PC-9 (cell line): ENCODE results near the gene PTCD2. TPM values are rescaled to one million over a fixed set of nuclear protein-coding genes. Genes with fewer than 3 reads are reported as not detected.

Experiments
- BruUV-seq: library from RNA; stranded (reverse); fragments of 400-500 nt; replicated peaks from 2 replicates; lab custom pipeline; 2021; lab: Mats Ljungman, UMichigan
- CTCF ChIA-PET: fragments of 300-600 bp; sonication (Branson Sonifier 250); formaldehyde crosslinking; loops from one replicate; lab custom pipeline; 2022; ENCODE audit warnings: antibody characterized with exemption; lab: Charles Lee
- POLR2A ChIA-PET: fragments of 300-600 bp; sonication (Branson Sonifier 250); formaldehyde crosslinking; loops from one replicate; lab custom pipeline; 2022; ENCODE audit warnings: antibody characterized with exemption; ENCODE audit not compliant: unreplicated experiment; lab: Charles Lee
- DNase-seq, 2 experiments: peaks; one replicate each; pipeline versions ENCODE4 v3.0.0 to v3.0.0-alpha.2; 2015 to 2022; ENCODE audit warnings: mixed read lengths in 1 of 2
- H2AFZ ChIP-seq: fragments of 200-600 bp; sonication (generic); 2 replicates; pipeline ENCODE4 v1.8.1; 2017; ENCODE audit warnings: antibody characterized with exemption
- H3F3A ChIP-seq: fragments of 200-600 bp; sonication (generic); 2 replicates; pipeline ENCODE4 v1.8.1; 2017; ENCODE audit warnings: antibody characterized with exemption, mild to moderate bottlenecking, low read depth; ENCODE audit not compliant: insufficient read depth
- H3K27ac ChIP-seq: fragments of 200-600 bp; sonication (generic); 2 replicates; pipeline ENCODE4 v1.6.1; 2016; ENCODE audit warnings: mixed run types
- H3K27me3 ChIP-seq: fragments of 200-600 bp; sonication (generic); 2 replicates; pipeline ENCODE4 v1.6.1; 2016; ENCODE audit warnings: low read depth, mixed run types; ENCODE audit not compliant: insufficient read depth
- H3K36me3 ChIP-seq: fragments of 200-600 bp; sonication (generic); 2 replicates; pipeline ENCODE4 v1.6.1; 2016; ENCODE audit warnings: low read depth, mixed run types
- H3K4me1 ChIP-seq: fragments of 200-600 bp; sonication (generic); replicated peaks from 2 replicates; pipeline ENCODE4 v1.6.1; 2016; ENCODE audit warnings: mixed run types; ENCODE audit not compliant: insufficient read depth
- H3K4me2 ChIP-seq: fragments of 200-600 bp; sonication (generic); 2 replicates; pipeline ENCODE4 v1.6.1; 2017; ENCODE audit warnings: mixed run types
- H3K4me3 ChIP-seq: fragments of 200-600 bp; sonication (generic); 2 replicates; pipeline ENCODE4 v1.6.1; 2016; ENCODE audit warnings: mixed run types
- H3K79me2 ChIP-seq: fragments of 200-600 bp; sonication (generic); 2 replicates; pipeline ENCODE4 v1.6.1; 2017; ENCODE audit warnings: low read depth, mixed run types
- H3K9me2 ChIP-seq: fragments of 200-600 bp; sonication (generic); 2 replicates; pipeline ENCODE4 v1.8.1; 2017; ENCODE audit warnings: mild to moderate bottlenecking; ENCODE audit not compliant: insufficient read depth
- H3K9me3 ChIP-seq: fragments of 200-600 bp; sonication (generic); 2 replicates; pipeline ENCODE4 v1.8.1; 2016; ENCODE audit warnings: low read depth; ENCODE audit not compliant: insufficient read depth
- H4K20me1 ChIP-seq: fragments of 200-600 bp; sonication (generic); 2 replicates; pipeline ENCODE4 v1.8.1; 2017; ENCODE audit not compliant: insufficient read depth
- EZH2 ChIP-seq: fragments of 200-600 bp; sonication (generic); IDR thresholded peaks from 2 replicates; pipeline ENCODE4 v1.8.0; 2017; ENCODE audit warnings: antibody characterized with exemption, low read depth
- intact Hi-C: fragments of 100-400 bp; cut with micrococcal nuclease; formaldehyde crosslinking; loops from one replicate; pipeline ENCODE4 v1.10.0; 2022; ENCODE audit not compliant: unreplicated experiment
- total RNA-seq: library from RNA; stranded (reverse); gene quantifications from 2 replicates; pipeline ENCODE4 v1.2.3, GENCODE V29; 2021
- TF ChIP-seq, protein P1 (sequence below): fragments of 200-600 bp; sonication (generic); conservative IDR thresholded peaks from 2 replicates; pipeline ENCODE4 v1.6.1; 2017; ENCODE audit warnings: mixed run types, antibody characterized with exemption, mild to moderate bottlenecking, moderate library complexity

The PTCD2 gene
- total RNA-seq, 1 experiment from 2014 or later, result 15.5 TPM

DNA sequence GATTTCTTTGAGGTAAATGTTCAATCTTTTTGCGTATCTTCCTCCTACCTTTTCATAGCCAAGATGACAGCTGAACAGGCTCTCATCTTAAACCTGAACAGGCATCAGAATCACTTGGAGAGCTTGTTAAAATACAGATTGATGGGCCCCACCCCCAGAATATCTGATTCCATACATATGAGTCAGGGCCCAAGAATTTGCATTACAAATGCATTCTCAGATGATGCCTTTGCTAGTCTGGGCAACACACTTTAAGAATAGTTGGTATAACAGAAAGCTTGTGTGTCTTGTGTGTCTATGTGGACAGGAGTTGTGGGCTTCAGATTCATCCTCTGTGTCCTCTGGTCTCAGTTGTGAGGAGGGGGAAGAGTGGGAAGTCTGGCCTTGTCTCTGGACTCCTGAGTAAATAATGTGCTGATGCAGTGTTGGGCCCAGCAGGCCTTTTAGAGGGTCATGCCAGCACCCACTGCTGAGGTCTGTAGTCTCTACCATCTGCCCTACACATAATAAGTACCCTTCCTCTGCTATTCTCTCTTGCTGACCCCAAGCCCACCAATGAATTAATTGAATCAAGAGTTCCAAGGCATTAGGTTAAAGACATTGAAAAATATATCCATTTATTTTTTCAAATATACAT, 43.1 kb downstream of the PTCD2 start:
- BruUV-seq, result TSS peak; percentile 37
- Histone ChIP-seq H3K4me2 (peak overlapping the region; percentile 6), H3K36me3 (no peaks in the 10 kb centered on the region), H3K9me2 (no peaks in the 10 kb centered on the region), H2AFZ (no peak overlapping the region), H3K9me3 (peaks cover 4% of the 10 kb centered on the region; the same call in 1 of the 2 replicates), H3K27ac (peak overlapping the region; percentile 35; the same call in 1 of the 2 replicates), H3F3A (peaks cover 7% of the 10 kb centered on the region; the same call in 1 of the 2 replicates), H3K4me3 (no peak overlapping the region), H3K79me2 (no peaks in the 10 kb centered on the region), H4K20me1 (no peaks in the 10 kb centered on the region), H3K27me3 (no peaks in the 10 kb centered on the region), H3K4me1 (peaks cover 24% of the 10 kb centered on the region)
- intact Hi-C loops, result loop anchor here (10.0 kb wide), 1 partner anchor 482 kb away; no protein-coding TSS in a partner anchor
- TF ChIP-seq, protein P1, sequence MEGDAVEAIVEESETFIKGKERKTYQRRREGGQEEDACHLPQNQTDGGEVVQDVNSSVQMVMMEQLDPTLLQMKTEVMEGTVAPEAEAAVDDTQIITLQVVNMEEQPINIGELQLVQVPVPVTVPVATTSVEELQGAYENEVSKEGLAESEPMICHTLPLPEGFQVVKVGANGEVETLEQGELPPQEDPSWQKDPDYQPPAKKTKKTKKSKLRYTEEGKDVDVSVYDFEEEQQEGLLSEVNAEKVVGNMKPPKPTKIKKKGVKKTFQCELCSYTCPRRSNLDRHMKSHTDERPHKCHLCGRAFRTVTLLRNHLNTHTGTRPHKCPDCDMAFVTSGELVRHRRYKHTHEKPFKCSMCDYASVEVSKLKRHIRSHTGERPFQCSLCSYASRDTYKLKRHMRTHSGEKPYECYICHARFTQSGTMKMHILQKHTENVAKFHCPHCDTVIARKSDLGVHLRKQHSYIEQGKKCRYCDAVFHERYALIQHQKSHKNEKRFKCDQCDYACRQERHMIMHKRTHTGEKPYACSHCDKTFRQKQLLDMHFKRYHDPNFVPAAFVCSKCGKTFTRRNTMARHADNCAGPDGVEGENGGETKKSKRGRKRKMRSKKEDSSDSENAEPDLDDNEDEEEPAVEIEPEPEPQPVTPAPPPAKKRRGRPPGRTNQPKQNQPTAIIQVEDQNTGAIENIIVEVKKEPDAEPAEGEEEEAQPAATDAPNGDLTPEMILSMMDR, result no peak
- no peak for TF ChIP-seq EZH2
- CTCF ChIA-PET, result no interaction called here
- POLR2A ChIA-PET, result interaction anchor here (0.5 to 0.7 kb wide), 2 partner anchors 91 to 589 kb away, joined by 4 to 5 read pairs; no protein-coding TSS in a partner anchor
- peak; percentile 29 to 68 for DNase-seq

DNA sequence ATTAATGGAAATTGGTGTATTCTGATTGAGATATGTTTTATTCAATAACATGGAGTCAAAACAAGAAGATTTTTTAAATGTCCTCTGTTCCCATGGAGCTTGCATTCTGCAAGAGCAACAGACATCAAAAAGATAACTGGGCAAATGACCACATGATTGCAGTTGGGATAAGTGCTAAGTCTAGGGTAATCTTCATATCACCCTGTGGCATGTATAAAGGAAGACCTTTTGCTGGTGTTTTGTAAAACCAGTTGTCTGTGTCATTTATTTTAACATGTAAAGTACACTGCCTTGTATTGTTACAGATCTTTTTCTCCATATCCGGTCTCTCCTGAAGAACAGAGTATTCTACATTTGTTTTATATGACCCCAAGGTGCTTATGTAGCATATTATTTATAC, 44.0 kb downstream of the PTCD2 start:
- Histone ChIP-seq H2AFZ (no peak overlapping the region), H4K20me1 (no peaks in the 10 kb centered on the region), H3K4me3 (no peak overlapping the region), H3K4me2 (no peak overlapping the region), H3K36me3 (no peaks in the 10 kb centered on the region), H3K4me1 (peaks cover 24% of the 10 kb centered on the region), H3F3A (peaks cover 7% of the 10 kb centered on the region; the same call in 1 of the 2 replicates), H3K27ac (no peak overlapping the region), H3K9me2 (no peaks in the 10 kb centered on the region), H3K79me2 (no peaks in the 10 kb centered on the region), H3K9me3 (peaks cover 4% of the 10 kb centered on the region; the same call in 1 of the 2 replicates), H3K27me3 (no peaks in the 10 kb centered on the region)
- POLR2A ChIA-PET, result no interaction called here
- DNase-seq, result no peak
- TF ChIP-seq EZH2, result no peak
- TF ChIP-seq, protein P1, result no peak
- intact Hi-C loops, result loop anchor here (10.0 kb wide), 1 partner anchor 481 kb away; no protein-coding TSS in a partner anchor
- BruUV-seq, result no TSS peak
- CTCF ChIA-PET, result no interaction called here

DNA sequence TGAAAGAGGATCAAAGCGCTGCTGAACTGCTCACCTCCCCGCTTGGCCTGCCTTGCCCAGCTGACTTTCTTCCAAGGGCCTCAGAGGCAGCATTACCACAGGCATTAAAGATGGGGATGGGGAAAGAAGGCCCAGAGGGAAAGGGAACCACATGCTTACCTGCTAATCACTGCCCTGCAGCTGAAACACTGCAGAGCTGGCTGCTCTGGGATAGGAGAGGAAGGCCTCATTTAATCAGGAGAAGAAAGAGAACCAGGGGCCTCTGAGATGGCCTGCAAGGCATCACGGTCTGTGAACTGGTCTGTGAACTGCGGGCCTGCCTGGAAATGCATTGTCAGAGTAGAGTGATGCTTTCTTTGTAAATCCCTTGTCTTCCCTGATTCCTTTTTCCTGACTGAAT, 44.8 kb downstream of the PTCD2 start:
- ChIA-PET POLR2A (no interaction called here), CTCF (no interaction called here)
- H3K27ac ChIP-seq, result no peak overlapping the region
- no peak overlapping the region for H2AFZ ChIP-seq
- no peaks in the 10 kb centered on the region for H4K20me1 ChIP-seq
- no peaks in the 10 kb centered on the region for H3K79me2 ChIP-seq
- no peaks in the 10 kb centered on the region for H3K36me3 ChIP-seq
- H3K9me2 ChIP-seq, result no peaks in the 10 kb centered on the region
- intact Hi-C loops, result loop anchor here (10.0 kb wide), 1 partner anchor 480 kb away; no protein-coding TSS in a partner anchor
- peaks cover 4% of the 10 kb centered on the region; the same call in 1 of the 2 replicates for H3K9me3 ChIP-seq
- H3K4me1 ChIP-seq, result peaks cover 24% of the 10 kb centered on the region
- peaks cover 5% of the 10 kb centered on the region; the same call in 1 of the 2 replicates for H3F3A ChIP-seq
- BruUV-seq, result no TSS peak
- TF ChIP-seq, protein P1, result no peak
- no peak for TF ChIP-seq EZH2
- no peaks in the 10 kb centered on the region for H3K27me3 ChIP-seq
- no peak overlapping the region for H3K4me3 ChIP-seq
- no peak for DNase-seq
- no peak overlapping the region for H3K4me2 ChIP-seq
